RWPE2 (cell line): ENCODE data around the gene HIGD1A.

Source experiments
- ATAC-seq: fragments of 200-7000 bp; cut with Tn5 transposase; 3 replicates; pipeline ENCODE4 v1.9.1; 2021; ENCODE audit warnings: low read depth
- DNase-seq: peaks from one replicate; pipeline ENCODE4 v3.0.0-alpha.2; 2020; ENCODE audit warnings: low spot score
- H3K27ac ChIP-seq: fragments of 450-650 bp; 2 replicates; pipeline ENCODE4 v1.5.1; 2017; ENCODE audit warnings: mild to moderate bottlenecking; ENCODE audit not compliant: poor library complexity, severe bottlenecking
- H3K27me3 ChIP-seq: fragments of 250-450 bp; sonication (Bioruptor Pico); 2 replicates; pipeline ENCODE4 v1.5.1; 2021; ENCODE audit warnings: mild to moderate bottlenecking, moderate library complexity; ENCODE audit not compliant: insufficient read depth, poor library complexity, severe bottlenecking
- H3K36me3 ChIP-seq: fragments of 250-450 bp; sonication (Bioruptor Pico); 2 replicates; pipeline ENCODE4 v1.5.1; 2020; ENCODE audit warnings: low read depth, mild to moderate bottlenecking, moderate library complexity
- H3K4me1 ChIP-seq: fragments of 250-450 bp; sonication (Bioruptor Pico); 2 replicates; pipeline ENCODE4 v1.5.1; 2021; ENCODE audit warnings: mild to moderate bottlenecking, moderate library complexity; ENCODE audit not compliant: insufficient read depth, poor library complexity, severe bottlenecking
- H3K4me3 ChIP-seq: fragments of 250-450 bp; sonication (Bioruptor Pico); 2 replicates; pipeline ENCODE4 v1.5.1; 2021; ENCODE audit warnings: mild to moderate bottlenecking, moderate library complexity; ENCODE audit not compliant: severe bottlenecking
- H3K9me3 ChIP-seq: fragments of 250-450 bp; sonication (Bioruptor Pico); 2 replicates; pipeline ENCODE4 v1.5.1; 2021; ENCODE audit warnings: mild to moderate bottlenecking, moderate library complexity; ENCODE audit not compliant: severe bottlenecking
- CTCF ChIP-seq: fragments of 450-650 bp; IDR thresholded peaks from one replicate; pipeline ENCODE4 v1.5.1; 2017; ENCODE audit warnings: mild to moderate bottlenecking, moderate library complexity; ENCODE audit not compliant: poor library complexity, severe bottlenecking

The HIGD1A gene

GRCh38 chr3:42804106-42804830 is at the start of gene HIGD1A:
TSS of gene HIGD1A (minus strand) at chr3:42804490. CDS start at chr3:42794253, 10,237 bp downstream.
- H3K36me3 ChIP-seq, result peaks cover 24% of the 10 kb centered on the region
- H3K9me3 ChIP-seq, result no peaks in the 10 kb centered on the region
- DNase-seq (peak; percentile 95), ATAC-seq (peak; percentile 99)
- H3K4me1 ChIP-seq, result peaks cover 10% of the 10 kb centered on the region
- no peaks in the 10 kb centered on the region for H3K27me3 ChIP-seq
- H3K4me3 ChIP-seq, result peak within 1 kb of the TSS; percentile 56
- TF ChIP-seq CTCF, result no peak
- peak within 1 kb of the TSS; percentile 63 for H3K27ac ChIP-seq

GRCh38 chr3:42853739-42854302 is 49.5 kb upstream of the HIGD1A start:
- TF ChIP-seq CTCF, result no peak
- no peak for ATAC-seq

GRCh38 chr3:42853056-42853455 is 48.8 kb upstream of the HIGD1A start:
- Histone ChIP-seq H3K9me3 (no peaks in the 10 kb centered on the region), H3K4me3 (no peak overlapping the region), H3K27ac (no peak overlapping the region), H3K36me3 (no peaks in the 10 kb centered on the region), H3K27me3 (no peaks in the 10 kb centered on the region), H3K4me1 (no peaks in the 10 kb centered on the region)
- DNase-seq (no peak), ATAC-seq (no peak)
- TF ChIP-seq CTCF, result no peak

More at GRCh38 chr3:42853739-42854302, 49.5 kb upstream of the HIGD1A start:
- no peak for DNase-seq
- no peaks in the 10 kb centered on the region for H3K36me3 ChIP-seq
- no peak overlapping the region for H3K4me3 ChIP-seq
- no peak overlapping the region for H3K27ac ChIP-seq
- no peaks in the 10 kb centered on the region for H3K9me3 ChIP-seq
- H3K4me1 ChIP-seq, result no peaks in the 10 kb centered on the region
- H3K27me3 ChIP-seq, result no peaks in the 10 kb centered on the region

GRCh38 chr3:42852441-42852840 is 48.2 kb upstream of the HIGD1A start:
- no peaks in the 10 kb centered on the region for H3K4me1 ChIP-seq
- ATAC-seq, result no peak
- H3K36me3 ChIP-seq, result no peaks in the 10 kb centered on the region
- no peak for TF ChIP-seq CTCF
- no peaks in the 10 kb centered on the region for H3K27me3 ChIP-seq
- no peak overlapping the region for H3K27ac ChIP-seq
- H3K9me3 ChIP-seq, result no peaks in the 10 kb centered on the region
- no peak overlapping the region for H3K4me3 ChIP-seq
- DNase-seq, result no peak
